ENCODE measurements around the gene CAPN12. TPM values are rescaled to one million over a fixed set of nuclear protein-coding genes. Genes with fewer than 3 reads are reported as not detected.

The CAPN12 gene
- total and polyA plus RNA-seq, 2 of the 8 experiments (the other 6 are each of a cell fraction or from before 2014, with no cell fraction given) = 8.8 to 20.0 TPM

- TF ChIP-seq CHD7 (IDR thresholded peaks at IDR 0.05; ENCODE audit: insufficient replicate concordance, low read length) (no peak), USF2 (IDR thresholded peaks at IDR 0.05; ENCODE audit: low read length) (no peak), EP300 (IDR thresholded peaks at IDR 0.05; ENCODE audit: borderline replicate concordance in 1 of 2, low read depth in 2 of 2, low read length in 2 of 2) (no peak), CBX8 (IDR thresholded peaks at IDR 0.05; ENCODE audit: borderline replicate concordance, low read depth, low read length) (no peak), ATF3 (IDR thresholded peaks at IDR 0.05; ENCODE audit: insufficient read depth, low read depth, low read length) (no peak), BRCA1 (IDR thresholded peaks at IDR 0.05; ENCODE audit: low read depth, low read length) (no peak), FOSL1 (IDR thresholded peaks at IDR 0.05; ENCODE audit: insufficient read depth, low read depth, low read length) (no peak), KDM5A (IDR thresholded peaks at IDR 0.05; ENCODE audit: low read length) (no peak)
Observed at GRCh38 chr19:38793671-38794070, 49.4 kb upstream of the CAPN12 start (continued).
